Measurements from ENCODE around the gene HYLS1. TPM values are rescaled to one million over a fixed set of nuclear protein-coding genes. Genes with fewer than 3 reads are reported as not detected.
A peak's percentile ranks its signal among the peaks of the same experiment; 100 is the strongest.

HYLS1 gene
- total and polyA plus RNA-seq, 12 donors = 1.8 to 8.4 (median 4.0) TPM

DNA sequence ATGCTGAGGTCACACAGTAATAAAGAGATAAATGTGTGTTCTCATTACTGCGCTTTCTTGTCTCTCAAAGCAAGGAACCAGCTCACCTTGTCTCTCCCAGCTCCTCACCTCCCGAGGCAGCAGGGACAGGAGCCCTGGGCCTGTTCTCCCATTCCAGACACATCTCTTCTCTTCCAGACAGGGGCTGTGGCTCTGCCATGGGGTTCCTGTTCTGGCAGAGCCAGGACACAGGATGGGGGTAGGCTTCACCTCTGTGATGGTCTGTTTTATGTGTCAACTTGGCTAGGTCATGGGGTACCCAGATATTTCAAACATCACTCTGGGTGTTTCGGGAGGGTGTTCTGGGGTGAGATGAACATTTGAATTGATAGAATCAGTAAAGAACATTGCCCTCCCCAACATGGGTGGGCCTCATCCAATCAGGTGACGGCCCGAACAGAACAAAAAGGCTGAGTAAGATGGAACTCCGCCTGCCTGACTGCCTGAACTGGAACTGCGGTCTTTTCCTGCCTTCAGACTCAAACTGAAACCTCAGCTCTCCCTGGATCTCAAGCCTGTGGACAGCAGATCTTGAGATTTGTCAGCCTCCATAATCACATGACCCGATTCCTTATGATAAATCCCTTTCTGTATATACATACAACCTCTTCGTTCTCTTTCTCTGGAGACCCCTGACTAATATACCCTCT, 56.3 kb downstream of the HYLS1 start:
- TF ChIP-seq, protein P1, sequence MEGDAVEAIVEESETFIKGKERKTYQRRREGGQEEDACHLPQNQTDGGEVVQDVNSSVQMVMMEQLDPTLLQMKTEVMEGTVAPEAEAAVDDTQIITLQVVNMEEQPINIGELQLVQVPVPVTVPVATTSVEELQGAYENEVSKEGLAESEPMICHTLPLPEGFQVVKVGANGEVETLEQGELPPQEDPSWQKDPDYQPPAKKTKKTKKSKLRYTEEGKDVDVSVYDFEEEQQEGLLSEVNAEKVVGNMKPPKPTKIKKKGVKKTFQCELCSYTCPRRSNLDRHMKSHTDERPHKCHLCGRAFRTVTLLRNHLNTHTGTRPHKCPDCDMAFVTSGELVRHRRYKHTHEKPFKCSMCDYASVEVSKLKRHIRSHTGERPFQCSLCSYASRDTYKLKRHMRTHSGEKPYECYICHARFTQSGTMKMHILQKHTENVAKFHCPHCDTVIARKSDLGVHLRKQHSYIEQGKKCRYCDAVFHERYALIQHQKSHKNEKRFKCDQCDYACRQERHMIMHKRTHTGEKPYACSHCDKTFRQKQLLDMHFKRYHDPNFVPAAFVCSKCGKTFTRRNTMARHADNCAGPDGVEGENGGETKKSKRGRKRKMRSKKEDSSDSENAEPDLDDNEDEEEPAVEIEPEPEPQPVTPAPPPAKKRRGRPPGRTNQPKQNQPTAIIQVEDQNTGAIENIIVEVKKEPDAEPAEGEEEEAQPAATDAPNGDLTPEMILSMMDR (IDR thresholded peaks at IDR 0.05) = no peak
- TF ChIP-seq POLR2A (IDR thresholded peaks at IDR 0.05) = no peak

DNA sequence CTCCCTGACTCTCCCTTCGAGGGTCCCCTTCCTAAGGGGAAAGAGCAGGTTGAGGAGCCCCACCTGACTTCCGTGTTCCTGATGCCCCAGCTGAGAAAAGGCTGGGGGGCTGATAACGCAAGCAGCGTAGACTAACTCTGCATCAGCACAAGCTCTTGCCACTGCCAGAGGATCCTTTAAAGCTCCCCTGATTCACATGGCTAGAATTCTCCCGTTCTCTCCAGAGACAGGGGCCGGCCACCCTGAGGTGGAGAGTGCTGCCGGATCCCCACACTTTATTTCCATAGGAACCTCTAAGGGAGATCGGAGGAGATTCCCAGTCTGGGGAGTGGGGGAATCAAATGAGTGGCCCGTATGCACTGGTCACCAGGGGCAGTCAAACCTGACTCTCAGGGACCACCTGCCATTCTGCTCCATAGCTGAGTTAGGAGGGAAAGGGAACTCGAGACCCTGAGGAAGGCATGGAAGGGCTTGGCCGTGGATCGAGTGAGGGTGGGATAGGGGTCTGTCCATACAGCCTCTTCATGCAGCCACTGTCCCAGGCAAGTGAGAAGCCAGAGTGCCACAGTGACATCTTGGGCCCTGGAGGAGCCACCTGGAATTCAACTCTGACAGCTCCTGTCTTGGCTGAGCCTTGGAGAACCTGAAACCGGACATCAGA, 57.0 kb downstream of the HYLS1 start:
- Histone ChIP-seq H3K27ac (no peak overlapping the region), H3K4me3 (no peak overlapping the region), H3K36me3 (replicated peaks in 1 of 2) (no peaks in the 10 kb centered on the region), H3K27me3 (no peaks in the 10 kb centered on the region), H3K9me3 (replicated peaks in 1 of 3) (no peaks in the 10 kb centered on the region), H3K4me1 (replicated peaks in 1 of 2) (no peaks in the 10 kb centered on the region)
- TF ChIP-seq POLR2A (IDR thresholded peaks at IDR 0.05) = no peak
- TF ChIP-seq, protein P1 (IDR thresholded peaks at IDR 0.05) = no peak
- 74 to 83% (median 78%) methylated on average over 12 to 13 of the region's 13 CpGs for WGBS, 4 donors
- peak in 1 of 7 donors; percentile 13 for DNase-seq
- intact Hi-C loops (cut with DNase I) = loop anchor here (5.0 to 10.0 kb wide), 2 partner anchors 240 to 248 kb away; no protein-coding TSS in a partner anchor

More for the DNA sequence above, 56.3 kb downstream of the HYLS1 start:
- Histone ChIP-seq H3K4me1 (replicated peaks in 1 of 2) (no peaks in the 10 kb centered on the region), H3K4me3 (no peak overlapping the region), H3K27ac (no peak overlapping the region), H3K36me3 (replicated peaks in 1 of 2) (no peaks in the 10 kb centered on the region), H3K27me3 (no peaks in the 10 kb centered on the region), H3K9me3 (replicated peaks in 1 of 3) (no peaks in the 10 kb centered on the region)
- DNase-seq = peak in 1 of 7 donors; percentile 6
- intact Hi-C loops (cut with DNase I) = loop anchor here (5.0 to 10.0 kb wide), 2 partner anchors 241 to 248 kb away; no protein-coding TSS in a partner anchor
- 79 to 92% (median 88%) methylated on average over 8 to 9 of the region's 9 CpGs for WGBS, 4 donors

DNA sequence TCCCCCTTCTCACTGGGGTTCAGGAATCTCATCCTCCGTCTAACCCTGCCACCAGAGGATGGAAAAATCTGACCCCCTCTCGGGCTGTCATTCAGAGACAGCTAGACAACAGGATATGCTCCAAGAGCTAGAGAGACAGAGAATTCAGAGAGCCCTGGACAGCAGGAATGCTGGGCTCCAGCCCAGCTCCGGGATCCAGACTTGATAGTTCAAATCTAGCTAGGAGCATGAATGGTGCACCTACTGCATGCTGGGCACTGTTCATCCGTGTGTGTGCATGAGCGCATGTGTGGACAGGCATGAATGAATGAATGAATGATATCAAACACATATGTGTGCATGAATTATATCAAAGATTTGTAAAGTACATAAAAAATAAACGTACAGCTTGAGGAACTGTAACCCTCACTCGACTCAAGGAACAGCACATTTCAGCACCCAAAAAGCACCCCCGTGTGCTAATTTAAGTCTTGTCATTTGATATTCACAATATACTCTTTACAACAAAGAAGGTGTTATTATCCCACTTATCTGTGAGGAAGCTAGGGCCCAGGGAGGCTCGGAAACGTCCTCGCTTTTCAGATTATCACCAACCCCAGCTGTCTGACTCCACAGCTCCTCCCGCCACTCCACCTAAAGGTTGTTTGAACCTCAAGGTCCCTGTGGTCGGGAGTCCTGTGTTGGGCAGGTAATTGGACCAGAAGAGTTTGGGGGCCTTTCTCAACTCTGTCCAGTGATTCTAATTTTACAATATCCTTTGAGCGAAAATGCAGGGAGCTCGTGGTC, 57.7 kb downstream of the HYLS1 start:
- 71 to 73% (median 72%) methylated on average over 13 to 15 of the region's 15 CpGs for WGBS, 4 donors
- no peaks in the 10 kb centered on the region for H3K27me3 ChIP-seq
- H3K36me3 ChIP-seq (replicated peaks in 1 of 2) = no peaks in the 10 kb centered on the region
- no peak overlapping the region for H3K4me3 ChIP-seq
- no peak overlapping the region for H3K27ac ChIP-seq
- DNase-seq = peak in 1 of 7 donors; percentile 21
- intact Hi-C loops (cut with DNase I) = loop anchor here in 1 of 2 donors (10.0 kb wide), 1 partner anchor 240 kb away; no protein-coding TSS in a partner anchor
- no peaks in the 10 kb centered on the region for H3K4me1 ChIP-seq (replicated peaks in 1 of 2)
- TF ChIP-seq, protein P1 (IDR thresholded peaks at IDR 0.05) = no peak
- no peak for TF ChIP-seq POLR2A (IDR thresholded peaks at IDR 0.05)
- H3K9me3 ChIP-seq (replicated peaks in 1 of 3) = no peaks in the 10 kb centered on the region

Data from adrenal gland (tissue), 12 donors.